Right lobe of liver (tissue), 6 donors: ENCODE measurements around the gene LRP10. TPM values are rescaled to one million over a fixed set of nuclear protein-coding genes. Genes with fewer than 3 reads are reported as not detected.
A peak's percentile ranks its signal among the peaks of the same experiment; 100 is the strongest.

ENCODE experiments used
- ATAC-seq, 4 donors: fragments of 200-7000 bp; cut with Tn5 transposase; one replicate each; pipeline ENCODE4 v1.9.1; 2020; ENCODE audit warnings: mild to moderate bottlenecking in 4 of 4, moderate library complexity in 4 of 4
- DNase-seq, 3 donors: peaks; one replicate each; pipeline ENCODE4 v3.0.0-alpha.2; 2020
- H3K27ac ChIP-seq, 3 donors: fragments of 200-600 bp; one replicate each; pipeline ENCODE4 v1.8.0; 2022
- H3K27me3 ChIP-seq, 2 donors: fragments of 200-600 bp; one replicate each; pipeline ENCODE4 v1.8.0; 2022
- H3K36me3 ChIP-seq, 4 donors: fragments of 200-600 bp; sonication (generic) in 1 of 4; one replicate each; pipeline versions ENCODE4 v1.5.1 to v1.8.0; 2017 to 2022; ENCODE audit warnings: control low read depth in 1 of 4
- H3K4me1 ChIP-seq, 4 donors: fragments of 200-600 bp; sonication (generic) in 1 of 4; one replicate each; pipeline versions ENCODE4 v1.5.1 to v1.8.0; 2017 to 2022; ENCODE audit warnings: control low read depth in 1 of 4
- H3K4me3 ChIP-seq, 3 donors: fragments of 200-600 bp; one replicate each; pipeline ENCODE4 v1.8.0; 2022
- H3K9me3 ChIP-seq, 4 donors: fragments of 200-600 bp; sonication (generic) in 1 of 4; one replicate each; pipeline versions ENCODE4 v1.5.1 to v1.8.0; 2017 to 2022; ENCODE audit warnings: control low read depth in 1 of 4
- POLR2A ChIP-seq: fragments of 450-650 bp; IDR thresholded peaks from one replicate; pipeline ENCODE4 v1.6.1; 2017; ENCODE audit warnings: antibody characterized with exemption, mild to moderate bottlenecking
- WGBS: methylation state at CpG from one replicate; pipeline ENCODE4 v1.1.6; 2018; ENCODE audit warnings: low coverage, low lambda C conversion rate; ENCODE audit not compliant: insufficient coverage; ENCODE audit errors: missing lambda C conversion rate; 5-methylcytosine and 5-hydroxymethylcytosine counted together
- intact Hi-C, 2 donors: fragments of 100-400 bp; cut with DNase I; formaldehyde crosslinking; loops; one replicate each; pipeline versions ENCODE4 v1.11.2 to v1.14.1; 2022
- small RNA-seq, 2 experiments: library from RNA; depleted of rRNA; stranded (forward); fragments of <200 nt; gene quantifications; one replicate each; pipeline ENCODE3, GENCODE V24; 2016
- total RNA-seq, 6 experiments: library from RNA; depleted of rRNA in 2 of 6; stranded (reverse); fragments of >200 nt in 2 of 6; fragmentation: NEBNext Ultra II Directional in 3 of 6; extraction: Animal tissue kit (Norgen Biotek cat#: 25700) in 3 of 6; gene quantifications; one replicate each; pipeline versions ENCODE4 v1.1.0 to v1.2.4, GENCODE V29; 2016 to 2023
- TF ChIP-seq, protein P1 (sequence below), 4 donors: fragments of 200-600 bp in 3 of 4; fragments of 450-650 bp in 1 of 4; IDR thresholded peaks; one replicate each; pipeline versions ENCODE4 v1.5.1 to v1.8.0; 2016 to 2022; ENCODE audit warnings: antibody characterized with exemption in 4 of 4, mild to moderate bottlenecking in 2 of 4
- donor health status: DM: no; HTN: yes; CAD: no.
- donor health status: DM: no; HTN: no; CAD: no.
- donor health status: DM: no; HTN: no; CAD: no.
- donor health status: DM: no; HTN: yes; CAD: no.
- donor health status: DM: no; HTN: yes; CAD: no.

Gene LRP10
- total RNA-seq, 6 experiments from 2014 or later: 31.0 to 54.5 (median 44.6) TPM

DNA sequence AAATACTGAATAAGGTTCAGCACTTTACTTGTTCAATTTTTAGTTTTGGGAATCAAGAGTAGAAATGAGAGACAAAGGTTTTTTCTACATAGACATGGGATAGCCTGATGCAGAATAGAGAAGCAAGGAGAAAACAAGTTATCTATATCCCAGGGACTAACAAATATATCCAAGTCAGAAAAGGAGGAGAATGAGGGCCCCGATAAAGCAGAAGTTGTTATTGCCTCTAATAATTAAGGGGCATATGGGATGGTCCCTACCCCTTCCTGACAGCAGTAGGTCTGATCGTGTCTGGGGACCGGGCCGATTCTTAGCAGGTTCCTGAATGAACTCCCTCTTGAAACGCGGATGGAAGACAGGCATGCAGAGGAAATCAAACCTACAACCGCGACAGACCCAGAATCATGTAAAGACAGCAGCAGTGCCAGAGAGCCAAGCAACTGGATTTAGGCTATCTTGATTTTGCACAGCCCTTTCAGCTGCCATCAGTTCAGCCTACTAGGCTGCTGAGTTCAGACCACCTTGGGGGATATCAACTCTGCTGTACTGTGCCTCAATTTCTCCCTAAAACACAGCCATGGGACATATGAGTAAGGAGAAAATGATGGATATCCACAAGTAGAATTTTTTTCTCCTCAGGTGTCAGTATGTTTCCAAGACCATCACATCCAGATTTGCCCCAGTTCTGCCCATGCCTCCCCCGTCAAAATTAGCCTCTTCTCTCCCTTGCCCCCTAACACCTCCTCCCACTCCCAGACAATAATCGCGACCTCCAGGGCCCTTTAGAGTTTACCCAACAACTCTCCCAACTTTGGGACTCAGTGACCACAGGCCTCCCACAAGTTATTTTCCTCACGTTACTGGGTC is 56.9 kb downstream of the LRP10 start:
- intact Hi-C loops: no loop called here
- TF ChIP-seq, protein P1, sequence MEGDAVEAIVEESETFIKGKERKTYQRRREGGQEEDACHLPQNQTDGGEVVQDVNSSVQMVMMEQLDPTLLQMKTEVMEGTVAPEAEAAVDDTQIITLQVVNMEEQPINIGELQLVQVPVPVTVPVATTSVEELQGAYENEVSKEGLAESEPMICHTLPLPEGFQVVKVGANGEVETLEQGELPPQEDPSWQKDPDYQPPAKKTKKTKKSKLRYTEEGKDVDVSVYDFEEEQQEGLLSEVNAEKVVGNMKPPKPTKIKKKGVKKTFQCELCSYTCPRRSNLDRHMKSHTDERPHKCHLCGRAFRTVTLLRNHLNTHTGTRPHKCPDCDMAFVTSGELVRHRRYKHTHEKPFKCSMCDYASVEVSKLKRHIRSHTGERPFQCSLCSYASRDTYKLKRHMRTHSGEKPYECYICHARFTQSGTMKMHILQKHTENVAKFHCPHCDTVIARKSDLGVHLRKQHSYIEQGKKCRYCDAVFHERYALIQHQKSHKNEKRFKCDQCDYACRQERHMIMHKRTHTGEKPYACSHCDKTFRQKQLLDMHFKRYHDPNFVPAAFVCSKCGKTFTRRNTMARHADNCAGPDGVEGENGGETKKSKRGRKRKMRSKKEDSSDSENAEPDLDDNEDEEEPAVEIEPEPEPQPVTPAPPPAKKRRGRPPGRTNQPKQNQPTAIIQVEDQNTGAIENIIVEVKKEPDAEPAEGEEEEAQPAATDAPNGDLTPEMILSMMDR (IDR thresholded peaks at IDR 0.05): no peak
- no peak for TF ChIP-seq POLR2A
- ATAC-seq: no peak
- no peaks in the 10 kb centered on the region for H3K27me3 ChIP-seq
- 9% methylated on average over 5 of the region's 12 CpGs for WGBS
- H3K27ac ChIP-seq: peak overlapping the region; percentile 30 to 66 (median 66)
- H3K9me3 ChIP-seq: no peaks in the 10 kb centered on the region
- peaks cover 0 to 30% (median 10%) of the 10 kb centered on the region in 4 donors for H3K36me3 ChIP-seq
- peak overlapping the region; percentile 66 to 87 (median 75) for H3K4me3 ChIP-seq
- no peak for DNase-seq
- H3K4me1 ChIP-seq: peaks cover 0 to 16% (median 0%) of the 10 kb centered on the region in 4 donors

DNA sequence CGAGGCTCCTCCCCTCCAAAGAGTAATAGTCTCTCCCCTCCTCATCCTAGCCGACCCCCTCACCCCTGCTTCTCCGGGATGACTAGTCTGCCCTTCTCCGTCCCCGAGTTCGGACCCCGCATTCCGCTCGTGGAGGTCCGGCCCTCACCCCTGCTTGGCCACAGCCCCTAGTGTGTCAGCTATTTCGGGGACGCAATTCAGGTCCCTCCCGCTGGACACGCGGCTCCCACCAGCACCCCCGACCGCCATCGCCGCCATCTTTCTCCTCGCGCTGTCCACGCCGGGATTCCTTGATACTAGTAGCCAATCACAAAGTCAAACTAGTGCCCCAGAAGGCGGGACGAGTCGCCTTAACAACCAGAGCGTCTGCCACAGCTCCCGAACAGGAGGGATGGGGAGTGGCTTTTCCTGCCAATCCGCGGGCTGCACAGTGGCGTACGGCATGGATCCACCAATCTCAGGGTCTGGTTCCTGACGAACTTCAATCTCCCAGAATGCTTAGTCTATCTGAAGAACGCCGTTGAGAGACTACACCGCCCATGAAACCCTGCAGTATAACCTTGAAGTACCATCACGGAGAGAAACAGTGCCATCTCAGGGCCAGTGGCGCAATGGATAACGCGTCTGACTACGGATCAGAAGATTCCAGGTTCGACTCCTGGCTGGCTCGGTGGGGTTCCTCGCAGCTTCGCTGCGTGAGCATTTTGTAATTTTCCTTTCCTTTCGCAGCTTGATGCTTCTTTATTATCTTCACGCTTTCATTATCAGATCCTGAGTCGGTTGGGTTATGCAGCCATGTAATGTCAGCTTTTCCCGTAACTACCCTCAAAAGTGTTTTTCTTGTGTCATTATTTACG is 57.8 kb downstream of the LRP10 start, which contains the start of gene PRMT5:
Gene PRMT5 (minus strand): TSS at position 273 of the 857 bp plus-strand sequence. CDS start 15 bp downstream, at position 258.
- ATAC-seq: peak; percentile 96 to 99 (median 96)
- WGBS: under 1% methylated on average over 35 of the region's 51 CpGs
- peak within 1 kb of the TSS; percentile 66 to 81 (median 78) for H3K27ac ChIP-seq
- no peaks in the 10 kb centered on the region for H3K9me3 ChIP-seq
- H3K36me3 ChIP-seq: peaks cover 0 to 22% (median 4%) of the 10 kb centered on the region in 4 donors
- intact Hi-C loops: no loop called here
- peak; percentile 98 to 99 (median 99) for DNase-seq
- TF ChIP-seq, protein P1 (IDR thresholded peaks at IDR 0.05): no peak
- TF ChIP-seq POLR2A: peak; percentile 73
- H3K27me3 ChIP-seq: no peaks in the 10 kb centered on the region
- peak within 1 kb of the TSS; percentile 66 to 87 (median 75) for H3K4me3 ChIP-seq
- H3K4me1 ChIP-seq: peaks cover 0 to 16% (median 0%) of the 10 kb centered on the region in 4 donors

DNA sequence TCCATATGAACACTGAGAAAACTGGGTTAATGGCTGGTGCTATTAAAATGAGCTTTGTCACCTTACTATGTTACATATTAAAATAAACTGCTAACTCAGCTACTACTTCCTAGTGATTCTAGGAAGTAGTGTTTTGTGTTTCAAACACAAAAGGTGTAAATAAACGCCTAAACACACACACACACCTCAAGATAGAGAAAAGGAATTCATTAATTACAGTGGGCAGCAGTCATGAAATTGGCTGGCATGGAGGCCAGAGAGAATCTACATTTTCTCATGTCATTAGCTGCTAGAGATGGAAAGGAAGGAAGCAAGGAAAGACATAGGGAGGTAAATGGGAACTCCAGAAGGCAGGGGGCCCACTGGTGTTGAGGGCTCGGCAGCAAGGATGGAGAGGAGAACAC is 58.4 kb downstream of the LRP10 start:
- H3K9me3 ChIP-seq: no peaks in the 10 kb centered on the region
- DNase-seq (no peak), ATAC-seq (peak in 3 of 4 donors; percentile 1 to 11 (median 6))
- intact Hi-C loops: no loop called here
- 2% methylated on average over 2 of the region's 2 CpGs for WGBS
- peak overlapping the region; percentile 10 to 81 (median 78) for H3K27ac ChIP-seq
- no peak for TF ChIP-seq POLR2A
- TF ChIP-seq, protein P1 (IDR thresholded peaks at IDR 0.05): no peak
- peaks cover 0 to 16% (median 0%) of the 10 kb centered on the region in 4 donors for H3K4me1 ChIP-seq
- H3K36me3 ChIP-seq: peaks cover 0 to 16% (median 1%) of the 10 kb centered on the region in 4 donors
- no peaks in the 10 kb centered on the region for H3K27me3 ChIP-seq
- peak overlapping the region; percentile 10 to 87 (median 23) for H3K4me3 ChIP-seq

Small RNA genes within 50 kb of the gene (small RNA-seq; reads per million reads assigned to genes)
- gene RF00019: 0 reads per million in 2 experiments

Other genes with a start within 250 kb of the LRP10 start
- gene OR6J1, start 227.4 kb upstream of the LRP10 start, total RNA-seq: not detected
- gene OXA1L, start 105.1 kb upstream of the LRP10 start, total RNA-seq: 10 to 100 TPM; 64.3 to 80.1 (median 72.3) TPM
- 10 to 100 TPM in 2 of 6 experiments, 1 to 10 TPM in 4; 6.2 to 11.4 (median 7.3) TPM for gene SLC7A7, start 56.3 kb upstream of the LRP10 start, total RNA-seq
- 10 to 100 TPM; 42.0 to 96.6 (median 47.6) TPM for gene MRPL52, start 41.9 kb upstream of the LRP10 start, total RNA-seq
- 10 to 100 TPM in 4 of 6 experiments, 1 to 10 TPM in 2; 8.7 to 26.0 (median 12.8) TPM for gene MMP14, start 35.2 kb upstream of the LRP10 start, total RNA-seq
- under 1 TPM in 2 of 6 experiments, not detected in 4; 0.10 to 0.12 TPM for gene REM2, start 11.5 kb downstream of the LRP10 start, total RNA-seq
- gene RBM23, start 47.4 kb downstream of the LRP10 start, total RNA-seq: 10 to 100 TPM; 22.2 to 38.0 (median 34.0) TPM
- gene PRMT5, start 57.6 kb downstream of the LRP10 start, total RNA-seq: 10 to 100 TPM; 22.5 to 32.1 (median 25.7) TPM
- 10 to 100 TPM in 4 of 6 experiments, 1 to 10 TPM in 2; 6.8 to 17.9 (median 12.4) TPM for gene HAUS4, start 85.3 kb downstream of the LRP10 start, total RNA-seq
- 10 to 100 TPM in 5 of 6 experiments, 1 to 10 TPM in 1; 7.8 to 64.6 (median 54.2) TPM for gene AJUBA, start 110.8 kb downstream of the LRP10 start, total RNA-seq
- 1 to 10 TPM; 1.7 to 4.0 (median 3.2) TPM for gene C14orf93, start 138.4 kb downstream of the LRP10 start, total RNA-seq
- 10 to 100 TPM; 51.2 to 93.5 (median 59.1) TPM for gene PSMB5, start 163.2 kb downstream of the LRP10 start, total RNA-seq
- not detected for gene PSMB11, start 170.5 kb downstream of the LRP10 start, total RNA-seq
- under 1 TPM; 0.26 to 0.74 (median 0.54) TPM for gene CDH24, start 185.8 kb downstream of the LRP10 start, total RNA-seq
- 10 to 100 TPM; 40.5 to 66.1 (median 52.9) TPM for gene ACIN1, start 223.4 kb downstream of the LRP10 start, total RNA-seq
- gene C14orf119, start 223.8 kb downstream of the LRP10 start, total RNA-seq: 10 to 100 TPM; 10.7 to 22.6 (median 14.1) TPM
- gene CIROP, start 233.2 kb downstream of the LRP10 start, total RNA-seq: not detected
- under 1 TPM in 2 of 6 experiments, not detected in 4; 0.13 to 0.18 TPM for gene CEBPE, start 247.5 kb downstream of the LRP10 start, total RNA-seq